ENCODE data around the gene GRM7.

GRCh38 chr3:7280318-7280717 lies 419.4 kb downstream of the GRM7 start:
- TF ChIP-seq CTCF (IDR thresholded peaks at IDR 0.05; ENCODE audit: insufficient read depth, low read length) (no peak), REST (IDR thresholded peaks at IDR 0.05; ENCODE audit: insufficient replicate concordance, low read depth) (no peak), POLR2AphosphoS5 (IDR thresholded peaks at IDR 0.05; ENCODE audit: low read depth) (no peak), GABPA (IDR thresholded peaks at IDR 0.05; ENCODE audit: low read depth) (no peak)

Measured in HL-60 (cell line).